Measurements from ENCODE around the gene ITGA6. TPM values are rescaled to one million over a fixed set of nuclear protein-coding genes. Genes with fewer than 3 reads are reported as not detected.

ITGA6 gene
- total RNA-seq, 1 donor from 2014 or later = 83.8 TPM

GRCh38 chr2:172415865-172416183 is 11.6 kb upstream of the ITGA6 start:
- DNase-seq (ENCODE audit: low spot score, unreplicated experiment) = no peak
- Mint-ChIP-seq H3K4me3 (ENCODE audit: low read depth) (no peak overlapping the region), H3K27me3 (peaks cover 4% of the 10 kb centered on the region), H3K27ac (no peak overlapping the region), H3K4me1 (ENCODE audit: low read depth) (no peaks in the 10 kb centered on the region), H3K36me3 (ENCODE audit: insufficient read depth) (no peaks in the 10 kb centered on the region), H3K9me3 (ENCODE audit: low read depth) (peaks cover 4% of the 10 kb centered on the region)
- TF ChIP-seq, protein P1, sequence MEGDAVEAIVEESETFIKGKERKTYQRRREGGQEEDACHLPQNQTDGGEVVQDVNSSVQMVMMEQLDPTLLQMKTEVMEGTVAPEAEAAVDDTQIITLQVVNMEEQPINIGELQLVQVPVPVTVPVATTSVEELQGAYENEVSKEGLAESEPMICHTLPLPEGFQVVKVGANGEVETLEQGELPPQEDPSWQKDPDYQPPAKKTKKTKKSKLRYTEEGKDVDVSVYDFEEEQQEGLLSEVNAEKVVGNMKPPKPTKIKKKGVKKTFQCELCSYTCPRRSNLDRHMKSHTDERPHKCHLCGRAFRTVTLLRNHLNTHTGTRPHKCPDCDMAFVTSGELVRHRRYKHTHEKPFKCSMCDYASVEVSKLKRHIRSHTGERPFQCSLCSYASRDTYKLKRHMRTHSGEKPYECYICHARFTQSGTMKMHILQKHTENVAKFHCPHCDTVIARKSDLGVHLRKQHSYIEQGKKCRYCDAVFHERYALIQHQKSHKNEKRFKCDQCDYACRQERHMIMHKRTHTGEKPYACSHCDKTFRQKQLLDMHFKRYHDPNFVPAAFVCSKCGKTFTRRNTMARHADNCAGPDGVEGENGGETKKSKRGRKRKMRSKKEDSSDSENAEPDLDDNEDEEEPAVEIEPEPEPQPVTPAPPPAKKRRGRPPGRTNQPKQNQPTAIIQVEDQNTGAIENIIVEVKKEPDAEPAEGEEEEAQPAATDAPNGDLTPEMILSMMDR (IDR thresholded peaks at IDR 0.05; ENCODE audit: unreplicated experiment) = no peak

GRCh38 chr2:172416447-172417058 is 10.8 kb upstream of the ITGA6 start:
- H3K27ac Mint-ChIP-seq = no peak overlapping the region
- TF ChIP-seq, protein P1 (IDR thresholded peaks at IDR 0.05; ENCODE audit: unreplicated experiment) = no peak
- H3K4me3 Mint-ChIP-seq (ENCODE audit: low read depth) = no peak overlapping the region
- peaks cover 4% of the 10 kb centered on the region for H3K9me3 Mint-ChIP-seq (ENCODE audit: low read depth)
- no peak for DNase-seq (ENCODE audit: low spot score, unreplicated experiment)
- H3K27me3 Mint-ChIP-seq = peaks cover 4% of the 10 kb centered on the region
- no peaks in the 10 kb centered on the region for H3K36me3 Mint-ChIP-seq (ENCODE audit: insufficient read depth)
- no peaks in the 10 kb centered on the region for H3K4me1 Mint-ChIP-seq (ENCODE audit: low read depth)

DNA sequence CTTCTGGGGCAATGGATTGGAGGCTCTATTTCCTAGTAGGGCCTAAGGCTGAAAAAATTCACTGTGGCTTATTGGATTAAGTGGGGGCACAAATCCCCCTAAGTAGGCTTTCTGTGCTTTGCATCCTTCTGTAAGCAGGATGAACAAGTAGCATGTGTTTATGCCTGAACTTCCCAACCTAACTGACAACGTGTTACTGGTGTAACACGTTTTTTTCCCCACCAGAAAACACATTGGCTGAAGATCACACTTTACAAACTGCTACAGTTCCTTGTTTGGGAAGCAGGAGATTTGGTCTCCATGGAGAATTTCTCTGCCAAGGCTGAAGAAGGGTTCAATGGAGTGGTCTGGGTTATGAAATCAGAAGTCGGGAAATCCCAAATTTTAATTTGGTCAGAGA is 7.2 kb upstream of the ITGA6 start:
- Mint-ChIP-seq H3K36me3 (ENCODE audit: insufficient read depth) (no peaks in the 10 kb centered on the region), H3K27ac (no peak overlapping the region)
- TF ChIP-seq, protein P1 (IDR thresholded peaks at IDR 0.05; ENCODE audit: unreplicated experiment) = no peak

GRCh38 chr2:172423160-172423559 is 4.2 kb upstream of the ITGA6 start:
- Mint-ChIP-seq H3K27ac (no peak overlapping the region), H3K27me3 (peaks cover 33% of the 10 kb centered on the region), H3K36me3 (ENCODE audit: insufficient read depth) (no peaks in the 10 kb centered on the region), H3K4me1 (ENCODE audit: low read depth) (peaks cover 2% of the 10 kb centered on the region), H3K4me3 (ENCODE audit: low read depth) (no peak overlapping the region), H3K9me3 (ENCODE audit: low read depth) (peaks cover 4% of the 10 kb centered on the region)
- TF ChIP-seq, protein P1 (IDR thresholded peaks at IDR 0.05; ENCODE audit: unreplicated experiment) = no peak
- no peak for DNase-seq (ENCODE audit: low spot score, unreplicated experiment)

More for the DNA sequence above, 7.2 kb upstream of the ITGA6 start:
- Mint-ChIP-seq H3K9me3 (ENCODE audit: low read depth) (peaks cover 4% of the 10 kb centered on the region), H3K27me3 (peaks cover 23% of the 10 kb centered on the region), H3K4me1 (ENCODE audit: low read depth) (no peaks in the 10 kb centered on the region), H3K4me3 (ENCODE audit: low read depth) (no peak overlapping the region)
- no peak for DNase-seq (ENCODE audit: low spot score, unreplicated experiment)

DNA sequence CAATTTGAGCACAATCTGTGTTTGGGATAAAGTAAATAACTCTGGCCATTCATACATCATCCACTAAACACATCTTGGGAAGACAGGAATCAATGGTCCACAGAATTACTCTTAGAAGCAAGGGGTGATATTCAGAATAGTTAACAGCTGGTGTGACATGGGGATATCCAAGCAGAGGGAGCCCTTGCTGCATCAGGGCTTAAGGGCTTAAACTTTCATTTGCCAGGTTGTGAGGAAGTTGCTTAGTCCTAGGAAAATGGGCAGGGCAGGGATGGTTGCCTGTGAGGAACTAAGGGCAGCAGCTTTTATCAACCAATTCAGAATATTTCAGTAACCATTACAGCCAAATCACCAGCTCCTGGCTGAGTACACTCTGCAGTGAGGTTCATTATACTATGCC is 2.0 kb upstream of the ITGA6 start:
- H3K4me3 Mint-ChIP-seq (ENCODE audit: low read depth) = no peak overlapping the region
- TF ChIP-seq, protein P1 (IDR thresholded peaks at IDR 0.05; ENCODE audit: unreplicated experiment) = no peak
- no peaks in the 10 kb centered on the region for H3K36me3 Mint-ChIP-seq (ENCODE audit: insufficient read depth)
- H3K27me3 Mint-ChIP-seq = peaks cover 29% of the 10 kb centered on the region
- H3K4me1 Mint-ChIP-seq (ENCODE audit: low read depth) = peaks cover 19% of the 10 kb centered on the region
- DNase-seq (ENCODE audit: low spot score, unreplicated experiment) = no peak
- no peak overlapping the region for H3K27ac Mint-ChIP-seq
- H3K9me3 Mint-ChIP-seq (ENCODE audit: low read depth) = no peaks in the 10 kb centered on the region
